Thoracic aorta (tissue), 2 donors: Measurements from ENCODE around the gene LGALS12. TPM values are rescaled to one million over a fixed set of nuclear protein-coding genes. Genes with fewer than 3 reads are reported as not detected.

Experiments used
- ATAC-seq: fragments of 150-250 bp; one replicate; pipeline ENCODE4 v1.8.0; 2017; ENCODE audit warnings: low read depth; ENCODE audit not compliant: insufficient number of reproducible peaks, low FRiP score
- DNase-seq: peaks from one replicate; pipeline ENCODE4 v3.0.0-alpha.2; 2020; ENCODE audit warnings: low spot score
- H3K27ac ChIP-seq, 2 donors: fragments of 200-600 bp; sonication (generic); 1 replicate in 1 of 2; 2 replicates in 1 of 2; pipeline ENCODE4 v1.5.1; 2016; ENCODE audit warnings: mild to moderate bottlenecking in 2 of 2, moderate library complexity in 2 of 2
- H3K27me3 ChIP-seq: fragments of 200-600 bp; sonication (generic); replicated peaks from 2 replicates; pipeline ENCODE4 v1.6.0; 2016; ENCODE audit warnings: mild to moderate bottlenecking; ENCODE audit not compliant: insufficient read depth
- H3K36me3 ChIP-seq: fragments of 200-600 bp; sonication (generic); one replicate; pipeline ENCODE4 v1.5.1; 2016
- H3K4me1 ChIP-seq, 2 donors: fragments of 200-600 bp; sonication (generic); 1 replicate in 1 of 2; 2 replicates in 1 of 2; pipeline versions ENCODE4 v1.5.1 to v1.6.0; 2016; ENCODE audit warnings: low read depth in 2 of 2, mild to moderate bottlenecking in 1 of 2; ENCODE audit not compliant: control insufficient read depth in 1 of 2
- H3K4me3 ChIP-seq: fragments of 200-600 bp; sonication (generic); 2 replicates; pipeline ENCODE4 v1.5.1; 2016; ENCODE audit warnings: mild to moderate bottlenecking
- H3K9me3 ChIP-seq: fragments of 200-600 bp; sonication (generic); 2 replicates; pipeline ENCODE4 v1.5.1; 2016
- CTCF ChIP-seq: fragments of 200-600 bp; sonication (generic); IDR thresholded peaks from one replicate; pipeline ENCODE4 v1.5.1; 2019; ENCODE audit warnings: antibody characterized with exemption
- total RNA-seq, 2 donors: library from RNA; depleted of rRNA; stranded (reverse); fragments of >200 nt; gene quantifications; one replicate each; pipeline versions ENCODE4 v1.1.0 to v1.2.3, GENCODE V29; 2016

The LGALS12 gene
- total RNA-seq, 2 donors from 2014 or later, result 0.54 TPM; not detected in 1

- no peaks in the 10 kb centered on the region for H3K36me3 ChIP-seq
- H3K9me3 ChIP-seq, result no peaks in the 10 kb centered on the region
- ATAC-seq (no peak), DNase-seq (no peak)
- no peak for TF ChIP-seq CTCF
- H3K4me3 ChIP-seq, result no peak overlapping the region
- no peaks in the 10 kb centered on the region for H3K27me3 ChIP-seq
- no peaks in the 10 kb centered on the region for H3K4me1 ChIP-seq
- no peak overlapping the region for H3K27ac ChIP-seq
Measured at GRCh38 chr11:63552921-63553320, 47.0 kb downstream of the LGALS12 start.

GRCh38 chr11:63553759-63554158 is 47.9 kb downstream of the LGALS12 start:
- no peak for ATAC-seq
- TF ChIP-seq CTCF, result no peak
- Histone ChIP-seq H3K4me3 (no peak overlapping the region), H3K9me3 (no peaks in the 10 kb centered on the region), H3K4me1 (no peaks in the 10 kb centered on the region), H3K27me3 (no peaks in the 10 kb centered on the region), H3K27ac (no peak overlapping the region), H3K36me3 (no peaks in the 10 kb centered on the region)
- no peak for DNase-seq

GRCh38 chr11:63554877-63555223 is 49.0 kb downstream of the LGALS12 start:
- Histone ChIP-seq H3K27me3 (no peaks in the 10 kb centered on the region), H3K27ac (no peak overlapping the region), H3K4me1 (no peaks in the 10 kb centered on the region), H3K9me3 (no peaks in the 10 kb centered on the region), H3K4me3 (no peak overlapping the region), H3K36me3 (no peaks in the 10 kb centered on the region)
- TF ChIP-seq CTCF, result no peak
- ATAC-seq, result no peak
- DNase-seq, result no peak

GRCh38 chr11:63556404-63557013 is 50.6 kb downstream of the LGALS12 start:
- no peak for TF ChIP-seq CTCF
- no peaks in the 10 kb centered on the region for H3K9me3 ChIP-seq
- no peaks in the 10 kb centered on the region for H3K27me3 ChIP-seq
- H3K27ac ChIP-seq, result no peak overlapping the region
- H3K36me3 ChIP-seq, result no peaks in the 10 kb centered on the region
- no peak for DNase-seq
- H3K4me1 ChIP-seq, result peaks cover 13 to 15% of the 10 kb centered on the region in 2 donors
- H3K4me3 ChIP-seq, result no peak overlapping the region
- ATAC-seq, result no peak

- no peak for DNase-seq
- Histone ChIP-seq H3K36me3 (no peaks in the 10 kb centered on the region), H3K4me1 (peaks cover 13 to 15% of the 10 kb centered on the region in 2 donors), H3K9me3 (no peaks in the 10 kb centered on the region), H3K27ac (no peak overlapping the region), H3K4me3 (no peak overlapping the region), H3K27me3 (no peaks in the 10 kb centered on the region)
- TF ChIP-seq CTCF, result no peak
- no peak for ATAC-seq
Measured at GRCh38 chr11:63557570-63557969, 51.7 kb downstream of the LGALS12 start.
